Upper lobe of left lung (tissue), 4 donors: ENCODE data around the gene COL12A1.

Experiments used
- POLR2A ChIP-seq, 4 donors: fragments of 450-650 bp; IDR thresholded peaks; one replicate each; pipeline ENCODE4 v1.5.1; 2016 to 2017; ENCODE audit warnings: antibody characterized with exemption in 4 of 4, mild to moderate bottlenecking in 2 of 4
- POLR2AphosphoS5 ChIP-seq, 2 donors: sonication (generic); formaldehyde crosslinking; IDR thresholded peaks; one replicate each; pipeline ENCODE4 v1.5.1; 2017; ENCODE audit warnings: antibody characterized with exemption in 2 of 2
- TF ChIP-seq, protein P1 (sequence below), 6 experiments: fragments of 450-650 bp in 4 of 6; fragments of 200-600 bp in 2 of 6; sonication (generic) in 2 of 6; IDR thresholded peaks; one replicate each; pipeline ENCODE4 v1.5.1; 2016 to 2019; ENCODE audit warnings: antibody characterized with exemption in 6 of 6

DNA sequence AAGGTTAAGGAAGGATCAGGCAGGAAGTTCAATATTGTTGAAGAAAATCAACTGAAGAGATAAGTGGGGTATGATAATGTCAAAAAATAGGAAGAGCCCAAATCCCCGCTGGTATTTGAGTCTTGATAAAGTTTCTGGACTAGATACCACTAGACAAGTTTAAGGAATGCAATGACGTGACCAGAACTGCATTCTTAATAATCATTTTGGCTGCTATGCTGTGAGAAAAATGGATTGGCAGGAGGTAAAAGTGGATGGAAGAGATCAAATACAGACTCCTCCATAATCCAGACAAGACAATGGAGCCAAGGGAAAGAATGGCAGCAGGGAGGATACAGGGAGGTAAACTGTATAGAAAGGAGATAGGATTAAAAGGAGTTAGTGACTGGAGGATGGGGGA is 128.2 kb downstream of the COL12A1 start:
- TF ChIP-seq POLR2AphosphoS5 (IDR thresholded peaks at IDR 0.05) (no peak), POLR2A (IDR thresholded peaks at IDR 0.05) (no peak)
- TF ChIP-seq, protein P1, sequence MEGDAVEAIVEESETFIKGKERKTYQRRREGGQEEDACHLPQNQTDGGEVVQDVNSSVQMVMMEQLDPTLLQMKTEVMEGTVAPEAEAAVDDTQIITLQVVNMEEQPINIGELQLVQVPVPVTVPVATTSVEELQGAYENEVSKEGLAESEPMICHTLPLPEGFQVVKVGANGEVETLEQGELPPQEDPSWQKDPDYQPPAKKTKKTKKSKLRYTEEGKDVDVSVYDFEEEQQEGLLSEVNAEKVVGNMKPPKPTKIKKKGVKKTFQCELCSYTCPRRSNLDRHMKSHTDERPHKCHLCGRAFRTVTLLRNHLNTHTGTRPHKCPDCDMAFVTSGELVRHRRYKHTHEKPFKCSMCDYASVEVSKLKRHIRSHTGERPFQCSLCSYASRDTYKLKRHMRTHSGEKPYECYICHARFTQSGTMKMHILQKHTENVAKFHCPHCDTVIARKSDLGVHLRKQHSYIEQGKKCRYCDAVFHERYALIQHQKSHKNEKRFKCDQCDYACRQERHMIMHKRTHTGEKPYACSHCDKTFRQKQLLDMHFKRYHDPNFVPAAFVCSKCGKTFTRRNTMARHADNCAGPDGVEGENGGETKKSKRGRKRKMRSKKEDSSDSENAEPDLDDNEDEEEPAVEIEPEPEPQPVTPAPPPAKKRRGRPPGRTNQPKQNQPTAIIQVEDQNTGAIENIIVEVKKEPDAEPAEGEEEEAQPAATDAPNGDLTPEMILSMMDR (IDR thresholded peaks at IDR 0.05) = no peak
